Esophagus squamous epithelium (tissue), 5 donors: Measurements from ENCODE around the gene PINK1. TPM values are rescaled to one million over a fixed set of nuclear protein-coding genes. Genes with fewer than 3 reads are reported as not detected.
"Not testable (repeated sequence)": the region's sequence is repeated elsewhere in the genome, so short reads cannot be mapped to it uniquely, and the experiment has no call there.

Experiments
- DNase-seq: peaks from one replicate; lab custom pipeline; 2025; lab: John Stamatoyannopoulos, UW
- H3K27ac ChIP-seq, 4 donors: fragments of 200-600 bp; sonication (generic); one replicate each; pipeline ENCODE4 v1.5.1; 2016 to 2019; ENCODE audit warnings: mild to moderate bottlenecking in 1 of 4
- H3K27me3 ChIP-seq, 4 donors: fragments of 200-600 bp; sonication (generic); 1 replicate in 3 of 4; 2 replicates in 1 of 4; pipeline versions ENCODE4 v1.5.1 to v1.6.0; 2017 to 2021; ENCODE audit warnings: antibody characterized with exemption in 1 of 4
- H3K36me3 ChIP-seq, 3 donors: fragments of 200-600 bp; sonication (generic); one replicate each; pipeline ENCODE4 v1.5.1; 2016 to 2019
- H3K4me1 ChIP-seq, 3 donors: fragments of 200-600 bp; sonication (generic); one replicate each; pipeline ENCODE4 v1.5.1; 2017 to 2019
- H3K4me3 ChIP-seq, 4 donors: fragments of 200-600 bp; sonication (generic); 1 replicate in 3 of 4; 2 replicates in 1 of 4; pipeline ENCODE4 v1.5.1; 2016 to 2019; ENCODE audit warnings: mild to moderate bottlenecking in 2 of 4, moderate library complexity in 1 of 4
- H3K9me3 ChIP-seq, 3 donors: fragments of 200-600 bp; sonication (generic); one replicate each; pipeline ENCODE4 v1.5.1; 2016 to 2019
- POLR2A ChIP-seq, 4 donors: fragments of 450-650 bp; IDR thresholded peaks; one replicate each; pipeline ENCODE4 v1.6.1; 2017; ENCODE audit warnings: antibody characterized with exemption in 4 of 4, mild to moderate bottlenecking in 4 of 4, moderate library complexity in 3 of 4
- WGBS, 2 donors: methylation state at CpG; one replicate each; pipeline ENCODE4 v1.1.5; 2018; 5-methylcytosine and 5-hydroxymethylcytosine counted together
- intact Hi-C: fragments of 100-400 bp; cut with DNase I; formaldehyde crosslinking; loops from one replicate; pipeline ENCODE4 v1.15.0; 2022
- total RNA-seq, 4 donors: library from RNA; depleted of rRNA; stranded (reverse); fragments of >200 nt; gene quantifications; one replicate each; pipeline ENCODE4 v1.1.0, GENCODE V29; 2016
- TF ChIP-seq, protein P1 (sequence below), 6 experiments: fragments of 450-650 bp in 4 of 6; fragments of 200-600 bp in 2 of 6; sonication (generic) in 2 of 6; IDR thresholded peaks; one replicate each; pipeline ENCODE4 v1.5.1; 2016 to 2019; ENCODE audit warnings: antibody characterized with exemption in 6 of 6, mild to moderate bottlenecking in 4 of 6, moderate library complexity in 4 of 6
- donor health status: DM: yes; HTN: yes; CAD: no.

Gene PINK1
- total RNA-seq, 4 donors from 2014 or later, result 55.0 to 110 (median 77.1) TPM

DNA sequence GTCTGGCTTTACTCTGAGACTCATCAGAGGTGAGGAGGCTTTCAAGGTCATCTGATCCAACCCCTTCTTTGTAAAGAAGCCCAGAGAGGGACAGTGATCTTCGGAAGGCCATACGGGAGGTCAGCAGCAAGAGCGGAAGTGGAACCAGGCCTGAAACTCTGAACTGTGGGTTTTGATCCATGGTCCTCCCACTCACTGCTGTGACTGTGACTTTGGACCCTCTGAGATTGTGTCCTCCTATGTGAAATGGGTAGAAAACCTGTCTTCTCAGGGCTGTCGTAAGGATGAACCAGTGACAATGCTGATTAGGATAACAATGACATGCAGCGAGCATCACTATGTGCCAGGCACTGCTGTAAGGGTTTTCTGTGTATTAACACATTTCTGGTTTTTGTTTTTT lies 37.7 kb downstream of the PINK1 start:
- WGBS, 2 donors, result 91 to 98% methylated on average over 5 of the region's 5 CpGs
- Histone ChIP-seq H3K27me3 (peaks cover 0 to 7% (median 0%) of the 10 kb centered on the region in 4 donors), H3K4me3 (no peak overlapping the region), H3K9me3 (no peaks in the 10 kb centered on the region), H3K27ac (no peak overlapping the region), H3K36me3 (no peaks in the 10 kb centered on the region), H3K4me1 (no peaks in the 10 kb centered on the region)
- TF ChIP-seq, protein P1, sequence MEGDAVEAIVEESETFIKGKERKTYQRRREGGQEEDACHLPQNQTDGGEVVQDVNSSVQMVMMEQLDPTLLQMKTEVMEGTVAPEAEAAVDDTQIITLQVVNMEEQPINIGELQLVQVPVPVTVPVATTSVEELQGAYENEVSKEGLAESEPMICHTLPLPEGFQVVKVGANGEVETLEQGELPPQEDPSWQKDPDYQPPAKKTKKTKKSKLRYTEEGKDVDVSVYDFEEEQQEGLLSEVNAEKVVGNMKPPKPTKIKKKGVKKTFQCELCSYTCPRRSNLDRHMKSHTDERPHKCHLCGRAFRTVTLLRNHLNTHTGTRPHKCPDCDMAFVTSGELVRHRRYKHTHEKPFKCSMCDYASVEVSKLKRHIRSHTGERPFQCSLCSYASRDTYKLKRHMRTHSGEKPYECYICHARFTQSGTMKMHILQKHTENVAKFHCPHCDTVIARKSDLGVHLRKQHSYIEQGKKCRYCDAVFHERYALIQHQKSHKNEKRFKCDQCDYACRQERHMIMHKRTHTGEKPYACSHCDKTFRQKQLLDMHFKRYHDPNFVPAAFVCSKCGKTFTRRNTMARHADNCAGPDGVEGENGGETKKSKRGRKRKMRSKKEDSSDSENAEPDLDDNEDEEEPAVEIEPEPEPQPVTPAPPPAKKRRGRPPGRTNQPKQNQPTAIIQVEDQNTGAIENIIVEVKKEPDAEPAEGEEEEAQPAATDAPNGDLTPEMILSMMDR (IDR thresholded peaks at IDR 0.05), result no peak
- no peak for TF ChIP-seq POLR2A (IDR thresholded peaks at IDR 0.05)
- intact Hi-C loops, result no loop called here
- no peak for DNase-seq

DNA sequence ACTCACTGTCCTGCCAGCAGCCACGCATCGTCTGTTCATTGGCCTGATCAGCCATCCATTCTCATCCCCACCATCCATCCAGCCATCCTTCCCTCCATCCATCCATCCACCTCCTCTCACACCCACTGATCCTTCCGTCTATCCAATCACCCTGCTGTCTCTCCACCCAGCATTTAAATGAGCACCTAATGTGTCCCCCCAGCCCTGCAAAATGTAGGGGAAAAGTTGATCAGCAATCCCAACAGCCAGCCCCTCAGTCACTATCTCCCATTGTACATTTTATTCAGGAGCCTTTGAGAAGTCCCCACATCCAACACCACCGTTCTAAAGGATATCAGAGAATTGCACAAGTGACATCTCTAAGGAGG lies 39.0 kb downstream of the PINK1 start:
- peaks cover 0 to 7% (median 0%) of the 10 kb centered on the region in 4 donors for H3K27me3 ChIP-seq
- intact Hi-C loops, result no loop called here

DNA sequence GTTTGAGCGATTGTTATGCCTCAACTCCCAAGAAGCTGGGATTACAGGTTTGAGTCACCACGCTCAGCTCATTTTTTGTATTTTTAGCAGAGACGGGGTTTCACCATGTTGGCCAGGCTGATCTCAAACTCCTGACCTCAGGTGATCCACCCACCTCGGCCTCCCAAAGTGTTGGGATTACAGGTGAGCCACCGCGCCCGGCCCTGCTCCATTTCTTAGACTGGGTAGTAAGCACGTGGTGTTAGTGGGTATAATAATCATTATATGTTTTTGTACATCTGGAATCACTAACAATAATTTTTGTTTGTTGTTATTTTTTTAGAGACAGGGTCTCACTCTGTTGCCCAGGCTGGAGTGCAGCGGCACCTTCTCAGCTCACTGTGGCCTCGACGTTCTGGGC lies 40.4 kb downstream of the PINK1 start:
- H3K4me3 ChIP-seq, intact Hi-C loops, H3K9me3 ChIP-seq, H3K27ac ChIP-seq, H3K36me3 ChIP-seq, H3K4me1 ChIP-seq, H3K27me3 ChIP-seq, DNase-seq: not testable (repeated sequence)
- WGBS, 2 donors, result 70 to 75% methylated on average over 10 to 11 of the region's 11 CpGs

More for the DNA sequence above, 39.0 kb downstream of the PINK1 start:
- TF ChIP-seq POLR2A (IDR thresholded peaks at IDR 0.05), result no peak
- TF ChIP-seq, protein P1 (IDR thresholded peaks at IDR 0.05), result no peak
- H3K9me3 ChIP-seq, result no peaks in the 10 kb centered on the region
- no peak overlapping the region for H3K4me3 ChIP-seq
- H3K4me1 ChIP-seq, result no peaks in the 10 kb centered on the region
- WGBS, 2 donors, result 91 to 94% methylated on average over 3 of the region's 4 CpGs
- H3K36me3 ChIP-seq, result no peaks in the 10 kb centered on the region
- no peak overlapping the region for H3K27ac ChIP-seq
- DNase-seq, result no peak

DNA sequence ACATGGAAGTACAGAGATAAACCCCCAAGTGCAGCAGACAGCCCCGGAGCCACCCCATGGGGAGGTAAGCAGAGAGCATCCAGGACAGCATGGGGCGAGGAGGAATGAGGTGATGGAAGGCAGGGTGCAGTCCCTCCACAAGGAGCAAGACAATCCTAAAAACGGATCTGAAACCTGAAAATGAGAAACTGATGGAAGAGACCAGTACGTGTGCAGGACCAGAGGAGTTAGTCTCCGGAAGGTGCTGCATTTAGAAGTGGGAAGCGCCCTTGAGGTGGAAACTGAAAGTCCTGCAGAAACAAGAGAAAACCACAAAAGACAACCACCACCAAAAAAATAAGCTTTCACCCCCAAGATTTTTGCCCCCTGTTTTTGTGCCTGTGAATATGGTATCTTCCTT lies 45.3 kb downstream of the PINK1 start:
- TF ChIP-seq POLR2A (IDR thresholded peaks at IDR 0.05), result no peak
- TF ChIP-seq, protein P1 (IDR thresholded peaks at IDR 0.05), result no peak
- WGBS, 2 donors, result 70 to 77% methylated on average over 6 of the region's 6 CpGs
- intact Hi-C loops, result no loop called here

DNA sequence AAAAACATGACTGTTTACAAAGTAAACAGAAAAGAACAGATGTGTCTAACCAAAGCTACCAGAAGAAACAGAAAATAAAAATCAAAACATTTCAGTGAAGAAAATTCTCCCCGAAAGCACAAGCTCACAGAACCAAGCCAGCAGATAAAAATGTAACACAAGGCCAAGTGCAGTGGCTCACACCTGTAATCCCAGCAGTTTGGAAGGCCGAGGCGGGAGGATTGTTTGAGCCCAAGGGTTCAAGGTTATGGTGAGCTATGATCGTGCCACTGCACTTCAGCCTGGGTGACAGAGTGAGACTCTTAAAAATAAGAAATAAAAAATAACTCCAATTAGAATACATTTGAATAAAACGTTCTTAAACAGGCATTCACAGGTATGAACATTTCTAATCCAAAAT lies 47.0 kb downstream of the PINK1 start:
- TF ChIP-seq, protein P1 (IDR thresholded peaks at IDR 0.05), result no peak
- no peak for TF ChIP-seq POLR2A (IDR thresholded peaks at IDR 0.05)
- no peak for DNase-seq
- Histone ChIP-seq H3K9me3 (no peaks in the 10 kb centered on the region), H3K27ac (no peak overlapping the region), H3K27me3 (no peaks in the 10 kb centered on the region), H3K4me3 (no peak overlapping the region), H3K36me3 (no peaks in the 10 kb centered on the region), H3K4me1 (no peaks in the 10 kb centered on the region)
- intact Hi-C loops, result no loop called here
- WGBS, 2 donors, result 70 to 81% methylated on average over 5 of the region's 5 CpGs

More for the DNA sequence above, 45.3 kb downstream of the PINK1 start:
- Histone ChIP-seq H3K4me1 (no peaks in the 10 kb centered on the region), H3K4me3 (no peak overlapping the region), H3K9me3 (no peaks in the 10 kb centered on the region), H3K27me3 (peaks cover 0 to 4% (median 0%) of the 10 kb centered on the region in 4 donors), H3K27ac (no peak overlapping the region), H3K36me3 (no peaks in the 10 kb centered on the region)
- no peak for DNase-seq

DNA sequence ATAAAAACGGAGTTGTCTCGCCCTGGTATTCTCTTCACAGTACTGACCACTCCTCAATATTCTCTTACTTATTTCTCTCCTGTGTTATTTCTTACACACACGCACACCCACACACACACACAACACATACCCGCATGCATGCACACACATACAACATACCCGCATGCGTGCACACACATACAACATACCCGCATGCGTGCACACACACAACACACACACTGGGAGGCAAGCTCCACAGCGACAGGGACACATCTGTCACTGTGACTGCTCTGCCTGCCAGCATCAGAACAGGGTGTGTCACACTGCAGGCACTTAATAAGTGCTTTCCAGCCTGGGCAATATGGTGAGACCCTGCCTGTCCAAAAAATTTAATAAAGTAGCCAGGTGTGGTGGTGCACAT lies 48.7 kb downstream of the PINK1 start:
- H3K27ac ChIP-seq, result no peak overlapping the region
- H3K27me3 ChIP-seq, result no peaks in the 10 kb centered on the region
- no peak for TF ChIP-seq POLR2A (IDR thresholded peaks at IDR 0.05)
- TF ChIP-seq, protein P1 (IDR thresholded peaks at IDR 0.05), result no peak
- no peak for DNase-seq
- H3K9me3 ChIP-seq, result no peaks in the 10 kb centered on the region
- no peaks in the 10 kb centered on the region for H3K36me3 ChIP-seq
- WGBS, 2 donors, result 83 to 93% methylated on average over 9 of the region's 9 CpGs
- no peak overlapping the region for H3K4me3 ChIP-seq
- peaks cover 0 to 5% (median 0%) of the 10 kb centered on the region in 3 donors for H3K4me1 ChIP-seq
- intact Hi-C loops, result loop anchor here (2.0 kb wide), 1 partner anchor 43 kb away; no protein-coding TSS in a partner anchor
